HG03469 (cell line): ENCODE measurements around the gene KCNQ1.

ENCODE experiments used
- ATAC-seq: cut with Tn5 transposase; IDR thresholded peaks from one replicate; pipeline ENCODE4 v1.9.1; 2021; ENCODE audit warnings: mild to moderate bottlenecking, moderate library complexity, moderate number of reproducible peaks; ENCODE audit not compliant: unreplicated experiment

KCNQ1 gene

DNA sequence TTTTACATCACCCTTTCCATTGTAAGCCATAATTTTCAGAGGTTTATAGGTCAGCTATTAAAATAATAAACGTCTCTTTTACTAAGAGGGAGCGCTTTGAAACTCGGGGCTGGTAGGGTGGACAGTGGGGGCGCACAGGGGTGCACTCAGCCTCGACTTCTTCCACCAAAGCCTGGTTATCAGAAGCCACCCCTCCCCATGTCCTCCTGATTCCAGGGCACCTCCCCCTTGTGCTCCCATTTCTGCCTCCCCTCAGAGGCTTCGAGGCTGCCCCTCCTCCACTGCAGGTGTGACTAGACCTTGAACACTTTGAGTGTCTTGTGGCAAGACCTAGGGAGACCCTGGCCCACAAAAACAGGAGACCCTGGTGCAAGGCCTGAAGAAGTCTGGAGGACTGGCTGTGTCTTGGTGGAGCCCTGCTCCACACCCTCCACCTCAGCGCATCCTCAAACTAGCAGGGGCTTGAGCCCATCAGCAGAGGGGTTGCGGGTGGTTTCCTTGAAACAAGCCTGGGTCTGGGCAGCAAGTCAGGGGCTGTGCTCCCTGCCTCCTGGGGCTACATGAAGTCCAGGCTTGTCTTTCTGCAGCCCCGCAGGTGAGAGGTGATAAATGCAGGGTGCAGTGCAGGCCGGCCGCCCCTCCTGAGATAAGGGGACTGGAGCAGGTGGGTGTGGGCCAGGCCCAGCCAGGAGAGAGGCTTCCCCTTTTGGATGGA, 437.7 kb downstream of the KCNQ1 start:
- no peak for ATAC-seq

DNA sequence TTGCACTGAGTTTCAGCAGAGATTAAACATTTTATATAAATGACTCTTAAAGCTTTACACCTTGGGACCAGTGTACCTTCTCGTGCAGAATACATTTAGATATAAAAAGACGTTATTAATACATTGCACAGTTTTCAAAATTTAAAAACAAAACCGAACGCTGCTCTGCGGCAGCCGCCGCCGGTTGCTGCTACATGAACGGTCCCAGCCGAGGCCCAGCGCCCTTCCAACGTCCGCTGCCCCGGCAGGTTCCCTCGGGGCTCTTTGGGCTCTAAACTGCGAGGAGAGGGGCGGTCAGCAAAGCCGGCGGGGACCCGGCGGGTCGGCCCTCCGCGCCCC, 438.8 kb downstream of the KCNQ1 start:
- ATAC-seq: no peak

DNA sequence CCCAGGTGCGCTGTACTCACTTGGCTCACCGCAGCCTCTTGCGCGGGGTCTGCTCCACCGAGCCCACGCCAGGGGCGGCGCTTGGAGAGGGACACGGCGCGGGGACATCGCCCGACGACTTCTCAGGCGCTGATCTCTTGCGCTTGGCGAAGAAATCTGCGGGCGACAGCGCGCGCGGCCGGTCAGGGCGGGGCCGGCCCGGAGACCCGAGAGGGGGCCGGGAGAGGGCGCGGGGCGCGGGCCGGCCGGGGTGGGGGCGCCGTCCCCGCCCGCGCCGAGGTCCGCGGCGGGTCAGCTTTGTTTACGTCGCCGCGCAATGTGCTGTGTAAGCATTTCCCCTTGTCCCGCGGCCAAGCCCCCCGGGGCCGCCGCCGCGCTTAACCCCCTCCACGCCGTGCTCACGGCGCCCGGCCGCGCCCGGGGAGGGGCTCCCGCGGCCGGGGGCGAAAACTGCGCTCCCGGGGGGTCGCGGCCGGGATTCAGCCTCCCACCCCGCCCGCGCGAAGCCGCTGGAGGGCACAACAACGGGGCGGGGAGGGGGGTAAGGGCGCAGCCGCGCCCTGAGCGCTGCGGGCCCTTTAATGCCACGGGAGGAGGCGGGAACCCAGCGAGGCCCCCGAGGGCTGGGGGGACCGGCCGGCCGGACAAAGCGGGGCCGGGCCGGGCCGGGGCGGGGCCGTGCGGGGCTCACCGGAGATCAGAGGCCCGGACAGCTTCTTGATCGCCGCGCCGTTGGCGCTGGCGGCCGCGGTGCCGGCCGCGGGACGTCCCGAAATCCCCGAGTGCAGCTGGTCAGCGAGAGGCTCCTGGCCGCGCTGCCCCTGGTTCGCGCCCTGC, 439.4 kb downstream of the KCNQ1 start:
- no peak for ATAC-seq

DNA sequence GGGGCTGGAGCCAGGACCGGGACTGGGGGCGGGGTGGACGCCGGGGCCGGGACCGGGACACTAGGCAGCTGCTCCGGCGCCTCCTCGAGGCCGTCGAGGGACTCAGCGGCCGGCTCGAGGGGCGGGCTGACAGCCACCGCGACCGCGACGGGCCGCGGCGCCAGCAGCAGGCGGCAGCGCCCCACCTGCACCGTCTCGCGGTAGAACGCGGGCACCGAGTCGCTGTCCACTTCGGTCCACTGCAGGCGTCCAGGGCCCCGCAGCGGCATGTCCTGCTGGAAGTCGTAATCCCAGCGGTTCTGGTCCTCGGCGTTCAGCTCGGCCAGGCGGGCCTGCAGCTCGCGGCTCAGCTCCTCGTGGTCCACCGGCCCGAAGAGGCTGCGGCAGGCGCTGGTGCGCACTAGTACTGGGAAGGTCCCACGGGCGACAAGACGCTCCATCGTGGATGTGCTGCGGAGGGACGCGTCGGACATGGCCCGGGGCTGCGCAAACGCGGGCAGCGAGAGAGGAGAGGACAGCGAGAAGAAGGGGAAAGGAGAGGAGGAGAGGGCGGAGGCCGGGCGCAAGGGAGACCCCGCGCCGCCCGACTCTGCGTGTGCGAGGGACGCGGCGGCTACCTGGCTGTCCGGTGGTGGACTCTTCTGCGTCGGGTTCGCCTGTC, 440.3 kb downstream of the KCNQ1 start:
- ATAC-seq: no peak

DNA sequence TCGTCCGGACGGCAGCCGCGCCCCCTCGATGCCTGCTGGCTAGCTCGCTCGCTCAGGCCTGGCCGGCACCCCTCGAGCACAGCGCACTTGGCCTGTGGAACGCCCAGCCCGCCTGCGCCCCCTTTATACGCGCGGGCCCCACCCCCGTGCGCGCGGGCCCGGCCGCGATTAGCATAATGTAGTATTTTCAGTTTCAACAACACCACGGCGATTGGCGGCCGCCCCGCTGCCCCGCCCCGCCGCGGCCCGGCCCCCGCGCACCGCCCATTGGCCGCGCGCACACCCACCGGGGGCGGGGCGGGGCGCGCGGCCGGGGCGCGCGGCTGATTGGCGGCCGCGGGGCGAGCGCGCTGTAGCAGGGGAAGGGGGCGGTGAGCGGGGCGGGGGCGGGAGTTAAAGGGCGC, 440.9 kb downstream of the KCNQ1 start, which contains the start of gene CDKN1C:
Gene CDKN1C, minus strand, starts transcription at position 98 of the 404 bp plus-strand sequence. CDS start 319 bp downstream, outside the sequence.
- peak; percentile 55 for ATAC-seq

DNA sequence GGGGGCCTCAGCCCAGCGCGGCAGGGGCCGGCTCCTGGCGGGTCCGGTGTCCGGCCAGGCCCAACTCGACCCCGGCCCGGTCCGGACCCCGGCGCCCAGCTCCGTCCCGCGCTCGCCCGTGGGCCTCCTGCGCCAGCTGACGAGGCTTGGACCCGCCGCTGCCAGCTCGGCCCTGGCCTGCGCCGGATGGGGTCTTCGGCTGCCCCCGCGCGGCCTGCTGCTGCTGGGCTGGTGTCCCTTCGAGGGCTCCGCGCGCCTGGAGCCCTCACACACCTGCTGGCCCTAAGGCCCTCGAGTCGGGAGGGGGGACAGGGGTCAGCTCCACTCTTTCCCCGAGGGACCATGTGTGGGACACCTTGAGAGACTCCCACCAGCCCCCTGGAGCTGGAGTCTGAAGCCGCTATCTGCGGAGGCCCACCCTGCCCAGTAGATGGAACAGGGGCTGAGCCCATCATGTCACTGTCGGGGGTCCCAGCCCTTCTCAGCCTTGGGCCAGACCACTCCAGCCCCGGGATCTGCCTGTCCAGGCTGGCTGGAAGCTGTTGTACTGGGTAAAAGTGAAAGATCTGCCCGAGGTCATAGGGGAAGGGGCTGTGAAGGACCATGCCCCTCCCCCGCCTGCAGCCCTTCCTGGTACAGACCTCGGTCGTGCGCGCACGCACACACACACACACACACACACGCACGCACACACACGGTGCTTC, 441.5 kb downstream of the KCNQ1 start:
- ATAC-seq: no peak

DNA sequence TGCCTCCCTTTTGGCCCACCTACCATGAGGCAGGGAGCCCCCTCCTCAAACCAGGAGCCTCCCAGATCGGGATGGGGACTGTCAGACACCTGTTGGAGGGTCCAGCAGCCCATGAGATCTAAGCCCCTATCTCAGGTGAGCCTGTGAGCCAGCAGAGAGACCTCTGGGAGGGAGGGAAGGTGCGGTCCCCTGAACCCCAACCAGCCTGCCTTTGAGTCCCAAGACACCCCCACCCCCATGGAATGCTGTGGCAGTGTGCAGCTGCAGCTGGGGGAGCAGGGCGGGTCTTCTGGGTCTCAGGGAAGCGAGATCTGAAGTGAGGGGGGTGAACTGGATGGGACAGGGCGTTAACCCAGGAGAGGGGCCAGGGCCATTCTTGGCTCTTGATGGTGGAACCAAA, 442.1 kb downstream of the KCNQ1 start:
- no peak for ATAC-seq

DNA sequence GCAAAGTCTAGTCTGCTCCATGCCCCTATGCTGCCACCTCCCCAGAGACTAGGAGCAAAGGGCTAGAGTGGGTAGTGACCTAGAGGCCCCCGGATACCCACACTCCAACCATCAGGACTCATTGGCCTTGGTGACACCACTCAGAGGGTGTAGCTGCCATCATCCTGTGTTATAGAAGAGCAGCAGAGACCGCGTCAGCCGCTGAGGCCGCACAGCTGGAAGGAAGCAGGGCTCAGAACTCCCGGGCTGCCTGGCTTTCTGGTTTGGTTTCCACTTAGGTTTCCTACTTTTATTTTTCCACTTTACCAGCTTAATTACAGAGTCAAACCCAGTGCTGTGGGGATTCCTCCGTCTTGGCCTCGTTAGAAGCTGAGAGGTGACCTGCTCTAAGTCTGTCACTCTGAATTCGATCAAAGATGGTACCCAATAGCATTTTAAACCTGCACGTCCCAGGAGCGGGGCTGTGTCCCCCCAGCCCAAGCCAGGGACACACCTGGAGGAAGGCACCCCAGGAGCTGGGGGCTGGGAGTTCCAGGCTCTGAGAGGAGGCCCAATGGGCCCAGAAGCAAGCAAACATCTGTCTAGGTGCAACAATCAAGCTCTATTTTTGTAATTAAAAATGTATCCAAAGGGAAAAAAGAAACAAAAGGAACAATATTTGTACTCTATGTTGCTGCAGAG, 442.8 kb downstream of the KCNQ1 start:
- no peak for ATAC-seq

DNA sequence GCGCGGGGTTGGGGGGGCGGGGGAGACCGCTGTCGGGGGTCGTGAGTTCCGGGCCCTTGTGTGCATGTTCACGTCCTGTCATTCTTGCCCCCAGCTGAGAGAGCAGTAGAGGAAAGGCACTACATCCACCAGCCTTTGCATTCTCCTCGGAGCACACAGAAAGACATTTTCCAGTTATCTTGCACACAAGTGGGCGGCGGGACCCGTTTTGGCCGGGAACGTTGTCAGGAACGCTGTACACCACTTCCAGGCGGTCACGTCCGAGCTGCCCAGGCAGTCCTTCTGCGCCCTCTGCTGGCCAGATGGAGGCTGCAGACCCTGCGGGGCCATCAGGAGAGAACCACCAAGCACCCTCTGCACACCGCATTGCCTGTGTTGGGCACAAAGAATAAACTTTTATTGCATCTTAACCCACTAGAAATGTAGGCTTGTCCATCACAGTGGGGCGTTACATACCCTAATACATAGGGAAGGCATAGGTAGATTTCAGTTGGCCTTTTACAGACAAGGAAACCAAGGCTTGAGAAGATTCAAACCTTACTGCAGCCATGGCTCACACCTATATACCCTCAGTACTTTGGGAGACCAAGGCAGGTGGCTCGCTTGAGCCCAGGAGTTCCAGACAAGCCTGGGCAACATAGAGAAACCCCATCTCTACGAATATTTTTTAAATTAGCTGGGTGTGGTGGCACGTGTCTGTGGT, 443.6 kb downstream of the KCNQ1 start:
- no peak for ATAC-seq

DNA sequence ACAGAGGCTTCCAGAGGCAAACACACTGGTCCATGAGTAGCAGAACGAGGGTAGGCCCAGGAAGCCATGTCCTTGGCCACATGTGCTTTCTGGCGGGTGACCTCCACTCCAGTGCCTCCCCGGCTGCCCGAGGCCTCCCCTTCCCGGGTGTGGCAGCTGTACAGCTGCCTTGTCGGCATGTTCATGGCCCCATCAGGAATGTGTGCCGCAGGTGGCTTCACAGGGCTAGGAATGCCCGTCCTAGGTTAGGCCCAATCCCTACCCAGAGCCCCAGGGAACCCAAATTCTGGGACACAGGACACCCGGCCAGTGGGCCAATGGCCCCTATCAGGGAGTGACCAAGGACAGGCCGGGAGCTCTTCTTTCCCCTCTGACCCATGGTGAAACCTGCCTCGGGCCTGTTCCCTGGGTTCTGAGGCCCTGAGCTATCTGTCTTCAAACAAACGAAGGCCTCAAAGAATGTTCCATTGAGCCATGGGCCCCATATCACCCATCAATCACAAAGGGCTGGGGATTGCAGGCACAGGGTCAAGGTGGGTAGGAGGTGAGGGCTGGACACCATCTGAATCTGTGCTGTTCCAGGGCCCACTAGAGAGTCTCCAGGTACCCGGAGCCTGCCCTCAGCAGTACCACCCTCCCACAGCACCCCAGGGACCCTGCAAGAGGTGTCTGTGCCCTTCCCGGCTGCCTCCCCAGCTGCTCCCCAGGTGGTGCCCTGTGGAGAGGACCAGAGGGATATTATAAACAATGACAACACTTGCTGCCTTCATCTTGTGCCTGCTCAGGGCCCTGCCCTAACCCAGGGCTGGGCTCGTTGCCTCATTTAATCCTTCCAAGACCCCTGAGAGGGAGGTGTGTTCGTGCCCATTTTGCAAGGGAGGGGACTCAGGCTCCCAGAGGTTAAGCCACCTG, 444.8 kb downstream of the KCNQ1 start:
- ATAC-seq: no peak

DNA sequence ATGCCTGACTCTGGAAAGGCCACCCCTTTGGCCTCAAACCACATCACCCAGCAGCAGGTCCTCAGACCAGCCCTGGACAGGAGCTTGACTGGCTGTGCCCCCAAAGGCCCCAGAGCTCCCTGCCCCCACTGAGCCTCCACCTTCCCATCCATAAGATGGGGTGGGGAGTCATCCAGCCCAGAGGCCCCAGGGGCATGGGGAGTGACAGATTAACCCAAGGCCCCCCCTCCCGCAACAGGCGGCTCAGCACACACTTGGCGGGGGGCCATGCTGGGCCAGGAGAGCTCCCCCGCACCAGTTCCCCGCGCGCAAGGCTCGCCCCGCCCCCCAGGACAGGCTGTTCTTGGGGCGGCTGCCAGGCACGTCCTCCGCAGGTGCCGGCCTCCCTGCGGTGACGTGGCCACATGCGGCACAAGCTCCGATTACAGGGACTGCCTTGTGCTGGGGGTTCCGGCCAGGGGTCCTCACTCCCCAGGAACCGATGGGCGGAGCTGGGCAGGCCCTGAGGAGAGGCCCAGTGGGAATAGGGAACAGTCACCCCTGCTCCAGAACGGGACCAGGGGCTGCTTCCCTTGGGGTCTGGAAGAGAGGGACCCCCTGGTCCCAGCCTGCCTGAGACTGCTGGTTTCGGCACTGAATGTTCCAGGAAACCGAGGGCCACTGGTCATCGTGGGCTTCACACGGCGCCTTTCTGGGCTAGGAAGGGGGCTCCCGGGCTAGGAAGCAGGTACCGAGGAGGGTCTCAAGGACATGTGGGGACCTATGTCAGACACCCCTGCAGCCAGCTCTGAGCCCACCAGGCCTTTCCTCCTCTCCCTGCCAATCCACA, 445.9 kb downstream of the KCNQ1 start:
- ATAC-seq: no peak

DNA sequence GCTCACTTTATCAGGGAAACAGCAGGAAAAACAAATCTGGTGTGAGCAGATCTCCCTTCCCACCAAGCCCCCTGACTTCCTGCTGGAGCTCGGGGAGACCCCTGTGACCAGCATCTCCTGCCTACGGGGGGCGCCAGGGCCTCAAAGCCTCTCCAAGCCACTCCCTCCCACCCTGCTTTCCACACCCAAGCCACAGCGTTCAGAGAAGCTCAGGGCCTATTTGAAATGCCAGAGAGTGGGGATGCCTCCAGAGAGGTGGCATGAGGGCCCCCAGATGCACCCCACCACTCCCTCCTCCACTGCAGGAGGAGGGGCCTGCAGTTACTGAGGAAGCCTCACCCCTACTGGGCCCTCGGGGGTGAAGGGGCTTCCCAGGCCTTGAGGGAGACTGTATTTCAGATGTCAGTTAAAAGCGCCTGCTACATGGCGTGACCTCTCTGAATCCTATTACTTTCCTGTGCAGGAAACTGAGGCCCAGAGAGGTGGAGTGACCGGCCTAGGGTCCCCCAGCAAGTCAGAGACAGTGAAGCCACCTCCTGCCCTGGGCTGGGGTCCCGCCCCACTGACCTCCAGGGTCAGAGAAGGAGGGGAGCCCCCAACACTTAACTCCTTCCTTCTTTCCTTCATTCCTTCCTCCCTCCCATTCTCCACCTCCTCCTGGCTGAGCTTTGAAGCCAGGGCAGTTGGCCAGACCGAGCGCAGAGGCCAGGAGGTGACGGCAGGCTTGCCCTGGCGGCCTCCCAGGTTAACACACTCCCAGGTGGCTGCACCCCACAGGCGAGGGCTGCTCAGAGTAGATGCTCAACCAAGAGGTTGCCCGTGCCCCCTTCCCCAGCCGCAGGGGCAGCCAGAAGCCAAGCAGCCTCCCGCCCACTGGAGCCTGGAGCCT, 446.8 kb downstream of the KCNQ1 start:
- ATAC-seq: no peak

DNA sequence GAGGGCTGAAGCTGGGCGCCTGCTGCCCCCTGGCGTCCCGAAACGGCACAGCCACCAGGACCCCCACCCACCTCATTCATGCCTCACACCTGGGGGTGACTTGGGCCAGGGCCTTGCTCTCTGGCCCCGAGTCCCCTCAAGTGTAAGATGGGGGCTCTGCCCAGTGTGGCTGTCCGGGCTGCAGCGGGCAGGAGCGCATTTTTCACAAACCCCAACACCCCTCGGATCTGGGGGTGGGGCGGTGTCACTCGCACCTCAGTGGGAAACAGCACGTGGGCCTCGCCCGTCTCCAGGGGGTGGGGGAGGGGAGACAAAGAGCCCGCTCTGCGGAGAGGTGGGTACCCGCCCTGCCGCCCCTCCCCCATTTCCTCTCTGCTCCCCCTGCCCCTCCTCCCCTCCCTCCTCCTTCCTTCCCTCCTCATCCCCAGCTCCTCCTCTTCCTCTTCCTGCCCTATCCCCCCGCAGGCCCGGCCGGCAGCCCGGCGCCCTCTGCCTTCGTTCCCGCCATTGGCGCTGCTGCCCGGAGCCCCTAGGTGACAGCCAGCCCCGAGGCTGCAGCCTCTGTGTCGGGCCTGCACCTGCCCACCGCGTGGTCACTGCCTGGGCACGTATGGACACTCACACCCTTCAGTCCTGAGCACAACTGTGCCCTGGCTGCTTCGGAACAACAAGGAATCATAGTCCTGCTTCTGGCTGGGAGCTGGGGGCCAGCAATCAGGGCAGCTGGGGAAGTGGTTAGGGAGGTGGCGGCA, 447.6 kb downstream of the KCNQ1 start:
- ATAC-seq: no peak

DNA sequence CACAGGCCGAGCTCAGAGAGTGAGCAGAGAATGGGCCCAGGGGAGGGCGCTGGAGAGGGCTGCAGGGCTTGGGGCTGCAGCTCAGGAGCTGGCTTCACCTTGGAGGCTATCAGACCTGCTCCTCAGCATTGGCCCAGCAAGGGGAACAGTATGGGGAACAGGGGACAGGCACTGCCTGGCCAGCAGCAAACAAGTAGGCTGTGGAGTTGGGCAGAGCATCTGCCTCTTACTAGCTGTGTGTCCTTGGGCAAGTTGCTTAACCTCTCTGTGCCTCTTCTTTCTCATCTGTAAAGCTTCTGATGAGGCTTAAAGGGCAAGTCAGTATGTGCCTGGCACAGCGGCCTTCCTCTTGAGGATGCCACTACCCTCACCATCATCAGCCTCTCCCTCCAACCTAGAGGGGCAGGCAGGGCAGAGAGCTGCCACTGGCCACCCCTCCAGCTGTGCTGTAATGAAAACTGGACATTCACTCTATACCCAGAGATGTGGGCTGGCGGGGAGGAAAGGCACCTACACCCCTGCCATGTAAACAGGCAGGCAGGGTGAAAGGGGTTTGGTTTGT, 448.2 kb downstream of the KCNQ1 start:
- no peak for ATAC-seq

DNA sequence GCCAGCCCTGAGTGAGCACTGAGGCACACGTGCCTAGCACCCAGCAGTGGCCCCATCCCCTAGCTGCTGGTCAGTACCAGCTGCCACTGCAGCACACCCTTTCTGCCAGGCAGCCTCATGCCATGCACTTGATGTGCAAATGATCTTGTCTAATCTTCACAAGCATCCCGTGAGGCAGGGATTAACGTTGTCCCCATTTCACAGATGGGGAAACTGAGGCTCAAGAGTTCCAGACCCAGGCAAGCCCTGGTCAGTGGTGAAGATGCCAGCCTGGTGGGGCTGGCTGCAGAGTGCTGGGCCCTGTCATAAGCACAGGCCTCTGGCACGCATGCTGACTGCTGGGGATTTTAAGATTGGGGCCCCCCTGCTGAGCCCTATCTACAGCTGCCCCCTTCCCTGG, 449.1 kb downstream of the KCNQ1 start:
- no peak for ATAC-seq

DNA sequence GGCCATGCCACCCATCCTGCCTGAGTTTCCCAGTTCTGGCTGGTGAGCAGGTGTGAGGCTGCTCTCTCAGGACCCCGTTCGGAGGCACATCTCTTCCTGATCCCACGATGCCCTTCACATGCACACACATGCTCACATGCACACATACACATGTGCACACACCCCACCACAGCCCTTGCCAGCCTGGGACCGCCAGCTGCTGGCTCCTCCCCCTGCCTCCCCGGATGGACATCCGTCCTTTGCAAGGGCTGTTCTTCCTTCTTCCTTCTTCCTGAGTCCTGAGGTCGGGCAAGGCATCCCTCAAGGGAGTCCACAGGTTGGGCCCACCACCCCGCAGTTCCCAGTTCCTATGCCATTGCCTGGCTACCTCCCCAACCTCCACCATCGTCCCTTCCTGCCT, 451.2 kb downstream of the KCNQ1 start:
- no peak for ATAC-seq
